Activated naive CD4-positive, alpha-beta T cell treated with anti-CD3 and anti-CD28 coated beads, Interleukin-2, amount 50 U/mL, for 16 hours (primary cell): ENCODE data around the gene TPRN.

Source experiments
- DNase-seq: peaks from one replicate; pipeline ENCODE4 v3.0.0-alpha.2; 2020

TPRN gene

DNA sequence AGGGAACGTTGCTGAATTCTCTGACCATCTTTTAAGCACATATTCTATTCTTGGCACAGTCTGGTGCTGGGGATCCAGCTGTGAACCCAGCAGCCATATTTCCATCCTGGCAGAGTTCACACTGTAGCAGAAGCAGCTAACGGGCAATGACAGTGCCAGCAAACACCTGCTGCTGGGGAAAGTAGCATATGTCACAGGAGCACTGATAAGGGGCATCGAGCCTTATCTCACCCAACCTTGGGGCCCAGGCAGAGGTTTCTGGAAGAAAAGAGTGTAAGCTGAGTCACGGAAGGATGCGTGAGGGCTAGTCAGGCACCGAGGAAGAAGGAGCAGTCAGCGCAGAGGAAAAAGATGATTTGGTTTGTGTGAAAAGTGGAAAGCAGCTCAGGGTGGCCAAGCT is 6.1 kb upstream of the TPRN start:
- no peak for DNase-seq

DNA sequence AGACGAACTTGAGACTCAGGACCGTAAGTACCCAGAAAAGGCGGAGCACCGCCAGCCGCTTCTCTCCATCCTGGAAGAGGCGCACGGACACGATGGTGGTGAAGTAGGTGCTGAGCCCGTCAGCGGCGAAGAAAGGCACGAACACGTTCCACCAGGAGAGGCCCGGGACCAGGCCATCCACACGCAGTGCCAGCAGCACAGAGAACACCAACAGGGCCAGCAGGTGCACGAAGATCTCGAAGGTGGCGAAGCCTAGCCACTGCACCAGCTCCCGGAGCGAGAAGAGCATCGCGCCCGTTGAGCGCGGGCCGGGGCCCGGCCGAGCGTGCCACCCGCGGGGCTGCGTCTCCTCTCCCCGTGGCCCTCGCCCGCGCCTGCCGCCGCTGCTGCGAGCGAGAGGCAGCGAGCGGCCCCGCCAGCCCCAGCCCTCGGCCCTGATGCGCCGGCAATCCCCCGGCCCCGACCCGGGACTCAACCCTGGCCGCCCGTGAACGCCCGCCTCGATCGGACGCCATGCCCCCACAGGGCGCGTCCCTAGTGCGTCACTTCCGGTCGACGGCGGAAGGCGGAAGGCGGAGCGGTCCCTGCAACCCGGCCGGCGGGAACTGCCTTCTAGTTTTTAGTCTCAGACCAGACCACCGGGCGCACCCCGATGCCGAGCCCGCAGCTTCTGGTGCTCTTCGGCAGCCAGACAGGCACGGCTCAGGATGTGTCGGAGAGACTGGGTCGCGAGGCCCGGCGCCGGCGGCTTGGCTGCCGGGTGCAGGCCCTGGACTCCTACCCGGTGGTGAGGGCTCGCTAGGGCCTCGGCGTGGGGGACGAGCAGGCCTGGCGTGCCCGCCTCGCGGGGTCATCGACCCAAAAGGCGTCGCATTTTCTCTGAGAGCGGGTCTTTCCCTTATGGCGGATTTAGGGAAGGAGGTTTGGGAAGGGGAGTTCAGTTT is 4.9 kb upstream of the TPRN start, which contains the start of the genes NDOR1 and TMEM203:
Gene NDOR1 (plus strand): TSS at position 575 of the 944 bp plus-strand sequence. CDS start 78 bp downstream, at position 653.
Gene TMEM203 (minus strand): TSS at position 523 of the 944 bp plus-strand sequence. CDS start 234 bp downstream, at position 289.
- DNase-seq, result peak; percentile 95

DNA sequence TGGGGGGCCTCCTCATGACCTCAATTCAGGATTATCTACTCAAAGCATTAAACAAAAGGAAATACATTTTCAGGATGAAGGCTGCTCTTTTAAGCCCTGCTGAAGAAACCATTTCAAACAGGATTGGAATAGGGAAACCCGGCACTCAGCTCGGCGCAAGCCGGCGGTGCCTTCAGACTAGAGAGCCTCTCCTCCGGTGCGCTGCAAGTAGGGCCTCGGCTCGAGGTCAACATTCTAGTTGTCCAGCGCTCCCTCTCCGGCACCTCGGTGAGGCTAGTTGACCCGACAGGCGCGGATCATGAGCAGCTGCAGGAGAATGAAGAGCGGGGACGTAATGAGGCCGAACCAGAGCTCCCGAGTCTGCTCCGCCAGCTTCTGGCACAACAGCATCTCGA is 4.2 kb upstream of the TPRN start:
- no peak for DNase-seq

- DNase-seq, result no peak
Observed at GRCh38 chr9:137202966-137203365, 2.4 kb upstream of the TPRN start.

- no peak for DNase-seq
Observed at GRCh38 chr9:137201205-137201868, 796 bp upstream of the TPRN start.

GRCh38 chr9:137199411-137200121 is 975 bp downstream of the TPRN start:
- no peak for DNase-seq

GRCh38 chr9:137198902-137199283 is 1.6 kb downstream of the TPRN start:
- no peak for DNase-seq

DNA sequence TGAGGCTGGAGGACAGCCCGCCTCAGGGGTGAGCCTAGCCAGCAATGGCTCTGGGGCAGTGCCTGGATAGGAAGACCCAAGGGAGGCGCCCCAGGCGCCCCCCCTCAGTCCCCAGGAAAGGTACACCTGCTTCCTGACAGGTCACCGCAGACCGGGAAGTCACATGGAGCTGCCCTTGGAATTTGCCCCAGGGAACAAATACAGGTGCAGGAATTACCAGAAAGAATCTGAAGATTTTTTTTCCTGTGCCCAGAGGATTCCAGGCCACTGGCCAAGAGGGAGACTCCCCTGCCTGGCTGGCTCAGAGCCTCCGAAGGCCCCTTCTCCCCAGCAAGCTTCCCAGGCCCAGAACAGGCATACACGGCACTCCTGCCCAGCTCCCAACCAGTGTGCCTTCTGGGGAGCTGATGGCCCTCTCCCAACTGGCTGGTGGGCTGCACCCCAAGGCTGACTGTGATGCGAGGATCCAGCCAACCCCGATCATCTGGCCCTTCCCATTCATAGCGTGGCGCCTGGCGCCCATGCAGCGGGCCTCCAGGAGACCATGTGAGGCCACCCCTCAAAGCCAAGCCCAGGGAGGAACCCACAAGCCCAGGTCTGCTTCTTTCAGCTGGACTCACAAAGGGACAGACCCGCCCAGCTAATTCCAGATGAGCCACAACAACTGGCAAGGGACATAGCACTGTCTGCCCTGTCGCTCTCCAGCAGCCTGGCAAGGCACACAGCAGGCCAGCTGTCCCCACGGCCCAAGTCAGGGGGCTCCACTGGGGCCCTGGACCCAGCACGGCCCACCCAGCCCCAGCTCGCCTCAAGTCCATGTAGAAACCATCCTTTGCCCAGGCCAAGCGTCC is 2.3 kb downstream of the TPRN start:
- no peak for DNase-seq

GRCh38 chr9:137195525-137196220 is 4.9 kb downstream of the TPRN start:
- DNase-seq, result no peak

DNA sequence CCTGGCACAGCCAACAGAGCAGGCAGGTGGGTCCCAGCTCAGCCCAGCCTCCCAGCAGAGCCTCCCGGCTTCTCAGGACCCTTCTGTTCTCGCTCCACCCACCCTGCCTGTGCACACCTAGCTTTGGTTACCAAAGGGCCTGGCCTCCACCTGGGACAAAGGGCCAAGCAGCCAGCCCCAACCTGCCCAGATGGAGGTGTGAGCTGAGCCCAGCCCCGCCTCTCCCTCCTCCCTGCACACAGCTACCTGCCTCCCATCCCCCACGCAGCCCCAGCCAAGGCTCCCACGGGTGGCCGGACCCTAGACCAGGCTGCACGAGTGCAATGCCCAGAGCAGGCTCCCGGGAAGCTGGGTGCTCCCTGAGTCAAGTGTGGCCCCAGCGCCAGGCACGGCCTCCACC is 5.6 kb downstream of the TPRN start:
- no peak for DNase-seq

DNA sequence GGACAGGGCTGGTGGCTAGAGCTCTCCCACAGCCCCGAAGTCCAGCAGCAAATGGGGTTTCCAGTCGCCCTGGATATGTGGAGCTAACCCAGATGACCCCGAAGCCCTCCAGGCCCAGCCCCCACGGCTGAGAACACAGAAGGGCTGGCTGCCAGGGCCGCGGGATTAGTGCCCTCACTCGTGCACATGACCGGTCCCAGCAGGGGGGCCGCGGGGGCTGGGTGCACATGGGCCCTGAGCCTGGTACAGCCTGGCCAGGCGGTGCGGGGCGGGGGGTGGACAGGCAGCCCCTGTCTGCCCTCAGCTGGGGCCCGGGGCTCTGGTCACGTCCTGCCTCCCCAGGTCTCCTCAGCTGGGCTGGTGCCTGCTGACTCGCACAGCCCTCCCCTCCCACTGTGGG is 6.2 kb downstream of the TPRN start:
- DNase-seq, result no peak

- DNase-seq, result no peak
Observed at GRCh38 chr9:137193771-137194170, 6.8 kb downstream of the TPRN start.

DNA sequence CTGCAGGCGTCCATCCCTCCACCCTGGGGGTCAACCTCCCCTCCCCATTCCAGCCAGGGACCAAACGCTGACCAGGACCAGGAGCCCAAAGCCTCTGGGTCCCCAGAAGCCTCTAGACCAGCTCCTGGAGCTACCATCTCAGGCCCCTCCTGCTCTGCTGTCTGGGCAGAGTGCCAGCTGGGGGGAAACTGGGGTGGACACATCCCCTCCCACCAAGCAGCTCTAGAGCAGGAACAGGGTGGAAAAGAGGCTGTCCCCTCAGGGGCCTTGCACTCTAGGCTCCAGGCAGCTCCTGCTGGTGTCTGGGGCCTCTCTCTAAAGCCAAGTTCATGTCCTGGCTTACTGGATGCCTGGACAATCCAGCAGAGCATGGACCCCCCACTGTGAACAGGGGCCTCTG is 7.7 kb downstream of the TPRN start:
- DNase-seq, result no peak

- no peak for DNase-seq
Observed at GRCh38 chr9:137192448-137192780, 8.1 kb downstream of the TPRN start.

DNA sequence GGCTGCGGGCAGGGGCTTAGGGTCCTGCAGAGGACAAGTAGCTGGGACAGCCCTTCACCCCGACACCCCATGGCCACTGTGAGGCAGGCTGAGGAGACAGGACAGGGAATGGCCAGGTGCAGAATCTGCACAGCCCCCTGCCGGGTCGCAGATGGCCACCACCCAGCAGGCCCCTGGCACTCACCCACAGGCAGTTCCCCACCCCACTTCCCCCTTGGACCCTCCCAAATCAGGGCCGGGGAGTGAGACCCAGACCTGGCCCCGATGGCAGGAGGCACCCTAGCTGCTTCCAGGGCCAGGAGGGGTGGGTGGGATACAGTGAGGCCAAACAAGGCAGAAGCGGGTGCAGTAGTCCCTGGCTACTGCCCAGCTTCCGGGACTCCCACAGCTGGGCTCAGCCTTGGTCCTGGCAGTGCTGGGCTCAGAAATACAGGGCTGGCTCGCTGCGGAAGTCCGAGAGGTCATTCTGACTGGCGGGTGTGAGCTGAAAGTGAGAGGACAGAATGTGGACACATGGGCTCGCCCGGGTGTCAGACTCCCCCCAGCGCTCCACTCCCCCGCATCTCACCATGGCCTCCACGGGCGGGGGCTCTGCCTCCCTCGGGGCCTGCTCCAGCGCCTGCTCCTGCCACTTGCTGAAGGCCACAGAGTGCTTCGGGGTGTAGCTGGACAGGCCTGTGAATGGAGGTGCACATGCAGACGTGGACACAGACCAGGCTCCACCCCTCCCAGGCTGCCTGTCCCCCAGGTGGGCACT is 8.7 kb downstream of the TPRN start:
- DNase-seq, result no peak

DNA sequence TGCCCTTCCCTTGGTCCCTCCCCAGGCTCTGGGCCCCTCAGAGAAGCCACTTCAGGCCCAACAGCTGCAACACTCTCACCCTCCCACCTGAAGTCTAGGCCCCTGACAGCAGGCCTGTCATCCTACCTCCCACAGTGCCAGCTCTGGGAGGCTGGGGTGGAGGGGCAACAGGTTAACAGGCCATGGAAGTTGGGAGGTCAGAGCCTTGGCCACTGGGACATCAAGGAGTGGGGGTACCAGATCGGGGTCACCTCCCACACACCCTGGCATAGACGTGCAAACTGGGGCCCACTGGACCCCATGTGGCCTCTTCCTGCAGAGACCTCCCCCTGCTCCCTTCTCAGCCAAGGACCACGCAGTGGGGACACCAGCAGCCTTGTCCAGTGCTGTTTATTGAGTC is 9.3 kb downstream of the TPRN start:
- no peak for DNase-seq

DNA sequence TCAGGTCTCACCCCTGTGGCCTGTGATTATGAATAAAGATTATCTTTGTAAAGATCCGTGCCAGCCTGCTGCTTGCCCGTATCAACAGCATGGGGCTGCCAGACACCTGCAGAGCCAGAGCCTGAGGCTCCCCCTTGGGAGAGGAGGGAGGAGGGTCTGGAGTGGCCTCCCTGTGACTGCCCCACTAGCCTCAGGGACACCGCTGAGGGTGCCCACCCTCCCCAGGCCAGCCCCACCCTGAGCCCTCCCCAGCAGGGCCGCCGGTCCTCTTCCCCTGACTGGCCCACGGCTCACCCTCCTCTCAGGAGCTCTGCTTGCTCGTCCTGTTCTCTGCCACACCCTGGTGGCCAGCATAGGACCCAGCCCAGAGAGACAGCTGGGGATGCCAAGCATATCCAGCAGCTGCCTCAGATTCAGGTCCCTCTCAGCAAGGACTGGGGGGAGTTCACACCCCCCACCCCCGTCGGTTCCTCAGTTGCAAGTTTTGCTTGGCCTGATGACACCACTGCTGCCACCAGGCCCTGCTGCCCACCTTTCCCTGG is 10.2 kb downstream of the TPRN start:
- DNase-seq, result no peak

GRCh38 chr9:137189297-137190295 is 10.9 kb downstream of the TPRN start:
- no peak for DNase-seq

DNA sequence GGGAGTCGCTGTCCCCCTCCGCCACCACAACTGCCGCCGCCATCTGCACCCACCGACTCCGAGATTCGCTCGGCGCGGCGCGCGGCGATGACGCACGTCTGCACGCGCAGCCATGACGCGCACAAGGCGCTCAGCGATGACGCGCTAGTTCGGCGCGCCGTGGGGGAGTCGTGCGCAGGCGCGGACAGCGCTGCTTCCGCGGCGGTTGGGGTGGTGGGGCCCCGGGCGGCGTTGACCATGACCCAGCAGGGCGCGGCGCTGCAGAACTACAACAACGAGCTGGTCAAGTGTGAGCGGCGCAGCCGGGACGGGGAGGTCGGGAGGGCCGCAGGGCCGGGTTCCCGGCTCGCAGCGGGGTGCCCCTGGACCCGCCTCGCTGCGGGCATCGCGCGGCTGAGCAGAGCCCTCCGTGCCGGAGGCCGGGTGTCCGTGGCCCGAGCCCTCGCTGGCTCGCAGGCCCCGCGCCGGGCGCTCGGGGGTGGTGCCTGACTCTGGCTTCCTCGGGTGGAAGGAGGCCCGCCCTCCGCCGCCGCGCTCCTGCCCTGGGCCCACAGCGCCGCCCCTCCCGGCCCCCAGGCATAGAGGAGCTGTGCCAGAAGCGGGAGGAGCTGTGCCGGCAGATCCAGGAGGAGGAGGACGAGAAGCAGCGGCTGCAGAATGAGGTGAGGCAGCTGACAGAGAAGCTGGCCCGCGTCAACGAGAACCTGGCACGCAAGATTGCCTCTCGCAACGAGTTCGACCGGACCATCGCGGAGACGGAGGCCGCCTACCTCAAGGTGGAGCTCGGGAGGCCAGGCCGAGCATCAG is 11.8 kb downstream of the TPRN start, which contains the start of the genes ANAPC2 and SSNA1:
Gene ANAPC2 (minus strand): TSS at position 71 of the 807 bp plus-strand sequence. CDS start 28 bp downstream, at position 43.
Gene SSNA1 (plus strand): TSS at position 187 of the 807 bp plus-strand sequence. CDS start 51 bp downstream, at position 238.
- DNase-seq, result peak; percentile 93
